SK-N-SH treated with all-trans-retinoic acid at 6 μM for 48 hours (cell line): ENCODE measurements around the gene WNK2.

Experiments
- ATAC-seq: fragments of 200-7000 bp; cut with Tn5 transposase; 3 replicates; pipeline ENCODE4 v1.9.1; 2020; ENCODE audit warnings: mild to moderate bottlenecking, moderate library complexity
- ARNTL ChIP-seq: fragments of 450-650 bp; formaldehyde crosslinking; IDR thresholded peaks from 2 replicates; pipeline ENCODE4 v1.5.0; 2020; ENCODE audit warnings: low read depth, mild to moderate bottlenecking, moderate library complexity, borderline replicate concordance
- BACH2 ChIP-seq: fragments of 250-450 bp; sonication (Bioruptor Pico); IDR thresholded peaks from 2 replicates; pipeline ENCODE4 v1.9.0; 2021; ENCODE audit warnings: mild to moderate bottlenecking, borderline replicate concordance
- CREB5 ChIP-seq: fragments of 250-450 bp; sonication (Bioruptor Pico); IDR thresholded peaks from 2 replicates; pipeline ENCODE4 v1.5.1; 2020; ENCODE audit warnings: low read depth, mild to moderate bottlenecking, moderate library complexity
- CSDC2 ChIP-seq: fragments of 250-450 bp; sonication (Bioruptor Pico); IDR thresholded peaks from 2 replicates; pipeline ENCODE4 v1.5.0; 2020; ENCODE audit warnings: mild to moderate bottlenecking, moderate library complexity
- CSRNP3 ChIP-seq: fragments of 250-450 bp; sonication (Bioruptor Pico); IDR thresholded peaks from 2 replicates; pipeline ENCODE4 v1.5.1; 2021; ENCODE audit warnings: mild to moderate bottlenecking, moderate library complexity
- ESRRG ChIP-seq: fragments of 250-450 bp; sonication (Bioruptor Pico); IDR thresholded peaks from 2 replicates; pipeline ENCODE4 v1.6.1; 2021; ENCODE audit warnings: mild to moderate bottlenecking
- GLIS3 ChIP-seq: fragments of 250-450 bp; sonication (Bioruptor Pico); IDR thresholded peaks from 2 replicates; pipeline ENCODE4 v1.5.0; 2020; ENCODE audit warnings: mild to moderate bottlenecking, moderate library complexity
- ISL1 ChIP-seq: fragments of 250-450 bp; sonication (Bioruptor Pico); IDR thresholded peaks from 2 replicates; pipeline ENCODE4 v2.1.2; 2022; ENCODE audit warnings: mild to moderate bottlenecking, moderate library complexity
- OSR1 ChIP-seq: fragments of 250-450 bp; sonication (Bioruptor Pico); IDR thresholded peaks from 2 replicates; pipeline ENCODE4 v1.8.0; 2022; ENCODE audit warnings: moderate library complexity, mild to moderate bottlenecking, inconsistent platforms
- POU6F1 ChIP-seq: fragments of 250-450 bp; sonication (Bioruptor Pico); IDR thresholded peaks from 2 replicates; pipeline ENCODE4 v1.8.0; 2021; ENCODE audit warnings: low read depth, mild to moderate bottlenecking, moderate library complexity, borderline replicate concordance
- PPARA ChIP-seq: fragments of 250-450 bp; sonication (Bioruptor Pico); IDR thresholded peaks from 2 replicates; pipeline ENCODE4 v1.5.0; 2020; ENCODE audit warnings: mild to moderate bottlenecking, borderline replicate concordance
- RARB ChIP-seq: fragments of 250-450 bp; sonication (Bioruptor Pico); IDR thresholded peaks from 2 replicates; pipeline ENCODE4 v1.8.0; 2021; ENCODE audit warnings: mild to moderate bottlenecking, moderate library complexity
- SNAI2 ChIP-seq: fragments of 250-450 bp; sonication (Bioruptor Pico); IDR thresholded peaks from 2 replicates; pipeline ENCODE4 v1.5.0; 2020; ENCODE audit warnings: mild to moderate bottlenecking, moderate library complexity
- TCF4 ChIP-seq: fragments of 250-450 bp; sonication (Bioruptor Pico); IDR thresholded peaks from 2 replicates; pipeline ENCODE4 v1.8.0; 2021; ENCODE audit warnings: mild to moderate bottlenecking, moderate library complexity, borderline replicate concordance
- TOX ChIP-seq: fragments of 250-450 bp; sonication (Bioruptor Pico); IDR thresholded peaks from 2 replicates; pipeline ENCODE4 v1.8.0; 2021; ENCODE audit warnings: mild to moderate bottlenecking, moderate library complexity, borderline replicate concordance
- TSHZ2 ChIP-seq: fragments of 250-450 bp; sonication (Bioruptor Pico); IDR thresholded peaks from 2 replicates; pipeline ENCODE4 v1.5.0; 2020; ENCODE audit warnings: mild to moderate bottlenecking, moderate library complexity
- ZC3H10 ChIP-seq: fragments of 250-450 bp; sonication (Bioruptor Pico); IDR thresholded peaks from 2 replicates; pipeline ENCODE4 v1.5.1; 2021; ENCODE audit warnings: mild to moderate bottlenecking, moderate library complexity
- ZFP3 ChIP-seq: fragments of 250-450 bp; sonication (Bioruptor Pico); IDR thresholded peaks from 2 replicates; pipeline ENCODE4 v1.5.0; 2020; ENCODE audit warnings: mild to moderate bottlenecking, moderate library complexity
- ZFP30 ChIP-seq: fragments of 450-650 bp; formaldehyde crosslinking; IDR thresholded peaks from 2 replicates; pipeline ENCODE4 v1.5.0; 2022; ENCODE audit warnings: mild to moderate bottlenecking, moderate library complexity
- ZNF565 ChIP-seq: fragments of 450-650 bp; formaldehyde crosslinking; conservative IDR thresholded peaks from 2 replicates; pipeline ENCODE4 v1.5.0; 2020; ENCODE audit warnings: low read depth, mild to moderate bottlenecking, moderate library complexity
- ZNF8 ChIP-seq: fragments of 450-650 bp; formaldehyde crosslinking; IDR thresholded peaks from 2 replicates; pipeline ENCODE4 v1.5.0; 2020; ENCODE audit warnings: mild to moderate bottlenecking, moderate library complexity

Gene WNK2

GRCh38 chr9:93136011-93136440, 47.9 kb upstream of the WNK2 start:
- no peak for ATAC-seq
- no peak for TF ChIP-seq ZC3H10
- TF ChIP-seq ZFP3 (CRISPR knock-in tag) = no peak
- TF ChIP-seq SNAI2 (CRISPR knock-in tag) = no peak
- no peak for TF ChIP-seq ARNTL (CRISPR knock-in tag)
- no peak for TF ChIP-seq GLIS3 (CRISPR knock-in tag)
- no peak for TF ChIP-seq BACH2 (CRISPR knock-in tag)

- TF ChIP-seq ZNF8 (CRISPR knock-in tag) (no peak), TOX (no peak), ZFP30 (CRISPR knock-in tag) (no peak), BACH2 (CRISPR knock-in tag) (no peak), CREB5 (CRISPR knock-in tag) (no peak), TSHZ2 (CRISPR knock-in tag) (no peak), CSDC2 (no peak), GLIS3 (CRISPR knock-in tag) (no peak), RARB (CRISPR knock-in tag) (no peak)
Observed at GRCh38 chr9:93137362-93137761, 46.6 kb upstream of the WNK2 start.

GRCh38 chr9:93138171-93138764, 45.7 kb upstream of the WNK2 start:
- TF ChIP-seq CSDC2 (no peak), ISL1 (CRISPR knock-in tag) (no peak), ZFP30 (CRISPR knock-in tag) (no peak), TOX (no peak), CSRNP3 (CRISPR knock-in tag) (no peak), SNAI2 (CRISPR knock-in tag) (no peak), BACH2 (CRISPR knock-in tag) (no peak), ZNF565 (no peak), CREB5 (CRISPR knock-in tag) (no peak), ZC3H10 (no peak), TCF4 (CRISPR knock-in tag) (no peak), PPARA (CRISPR knock-in tag) (no peak), ESRRG (no peak), OSR1 (CRISPR knock-in tag) (no peak), RARB (CRISPR knock-in tag) (no peak), GLIS3 (CRISPR knock-in tag) (no peak), ARNTL (CRISPR knock-in tag) (no peak), POU6F1 (CRISPR knock-in tag) (no peak), ZNF8 (CRISPR knock-in tag) (no peak)
- ATAC-seq = no peak

More at GRCh38 chr9:93137362-93137761, 46.6 kb upstream of the WNK2 start:
- ATAC-seq = no peak
